Measurements from ENCODE around the gene KCTD13. TPM values are rescaled to one million over a fixed set of nuclear protein-coding genes. Genes with fewer than 3 reads are reported as not detected.

Gene KCTD13
- total and polyA plus RNA-seq, 4 donors, result 15.0 to 26.2 (median 16.5) TPM

GRCh38 chr16:29896841-29897240 is 29.2 kb downstream of the KCTD13 start:
- Histone ChIP-seq H3K9ac (ENCODE audit: insufficient read depth in 1 of 2, low read length in 2 of 2) (no peak overlapping the region), H3K27ac (ENCODE audit: low read depth in 1 of 2, low read length in 1 of 2) (no peak overlapping the region), H3K4me1 (ENCODE audit: control insufficient read depth in 5 of 5, insufficient read depth in 5 of 5, low read length in 5 of 5) (peaks cover 0 to 14% (median 4%) of the 10 kb centered on the region in 5 donors), H3K9me3 (ENCODE audit: control insufficient read depth in 4 of 4, insufficient read depth in 3 of 4, low read length in 3 of 4) (peaks cover 0 to 2% (median 0%) of the 10 kb centered on the region in 4 donors), H3K36me3 (ENCODE audit: control insufficient read depth in 4 of 4, insufficient read depth in 4 of 4, low read length in 4 of 4) (no peaks in the 10 kb centered on the region), H3K4me3 (no peak overlapping the region), H3K27me3 (ENCODE audit: control insufficient read depth in 3 of 3, insufficient read depth in 3 of 3, low read length in 2 of 3) (peaks cover 0 to 14% (median 8%) of the 10 kb centered on the region in 3 donors)
- 48 to 53% methylated on average over 14 to 15 of the region's 15 CpGs for WGBS, 2 donors
- ATAC-seq (ENCODE audit: insufficient read depth, low FRiP score) (no peak), DNase-seq (no peak)
- TF ChIP-seq, protein P1, sequence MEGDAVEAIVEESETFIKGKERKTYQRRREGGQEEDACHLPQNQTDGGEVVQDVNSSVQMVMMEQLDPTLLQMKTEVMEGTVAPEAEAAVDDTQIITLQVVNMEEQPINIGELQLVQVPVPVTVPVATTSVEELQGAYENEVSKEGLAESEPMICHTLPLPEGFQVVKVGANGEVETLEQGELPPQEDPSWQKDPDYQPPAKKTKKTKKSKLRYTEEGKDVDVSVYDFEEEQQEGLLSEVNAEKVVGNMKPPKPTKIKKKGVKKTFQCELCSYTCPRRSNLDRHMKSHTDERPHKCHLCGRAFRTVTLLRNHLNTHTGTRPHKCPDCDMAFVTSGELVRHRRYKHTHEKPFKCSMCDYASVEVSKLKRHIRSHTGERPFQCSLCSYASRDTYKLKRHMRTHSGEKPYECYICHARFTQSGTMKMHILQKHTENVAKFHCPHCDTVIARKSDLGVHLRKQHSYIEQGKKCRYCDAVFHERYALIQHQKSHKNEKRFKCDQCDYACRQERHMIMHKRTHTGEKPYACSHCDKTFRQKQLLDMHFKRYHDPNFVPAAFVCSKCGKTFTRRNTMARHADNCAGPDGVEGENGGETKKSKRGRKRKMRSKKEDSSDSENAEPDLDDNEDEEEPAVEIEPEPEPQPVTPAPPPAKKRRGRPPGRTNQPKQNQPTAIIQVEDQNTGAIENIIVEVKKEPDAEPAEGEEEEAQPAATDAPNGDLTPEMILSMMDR (IDR thresholded peaks at IDR 0.05; ENCODE audit: control extremely low read depth, extremely low read depth), result no peak

DNA sequence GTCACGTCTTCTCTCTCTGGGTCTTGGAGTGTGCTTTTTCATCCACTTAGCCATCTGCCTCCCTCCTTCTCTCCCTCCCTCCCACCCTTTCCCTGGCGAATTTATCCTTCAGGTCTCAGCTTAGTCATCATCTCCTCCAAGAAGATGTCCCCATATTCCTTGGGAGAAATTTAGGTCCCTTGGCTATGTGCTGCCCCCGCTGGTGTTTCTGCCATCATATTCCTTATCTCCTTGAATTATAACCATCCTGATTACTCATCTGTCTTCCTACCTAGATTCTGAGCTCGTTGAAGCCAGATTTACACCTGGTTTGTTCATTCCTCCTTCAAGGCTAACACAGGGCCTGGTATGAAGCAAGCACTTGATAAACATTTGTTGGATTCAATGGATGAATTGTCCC is 31.7 kb downstream of the KCTD13 start:
- WGBS, 2 donors, result 71 to 82% methylated on average over 4 of the region's 4 CpGs
- Histone ChIP-seq H3K27me3 (ENCODE audit: control insufficient read depth in 3 of 3, insufficient read depth in 3 of 3, low read length in 2 of 3) (peaks cover 0 to 8% (median 6%) of the 10 kb centered on the region in 3 donors), H3K36me3 (ENCODE audit: control insufficient read depth in 4 of 4, insufficient read depth in 4 of 4, low read length in 4 of 4) (no peaks in the 10 kb centered on the region), H3K27ac (ENCODE audit: low read depth in 1 of 2, low read length in 1 of 2) (no peak overlapping the region), H3K4me3 (no peak overlapping the region), H3K9ac (ENCODE audit: insufficient read depth in 1 of 2, low read length in 2 of 2) (no peak overlapping the region), H3K9me3 (ENCODE audit: control insufficient read depth in 4 of 4, insufficient read depth in 3 of 4, low read length in 3 of 4) (peaks cover 0 to 2% (median 0%) of the 10 kb centered on the region in 4 donors), H3K4me1 (ENCODE audit: control insufficient read depth in 5 of 5, insufficient read depth in 5 of 5, low read length in 5 of 5) (peaks cover 0 to 5% (median 0%) of the 10 kb centered on the region in 5 donors)
- TF ChIP-seq, protein P1 (IDR thresholded peaks at IDR 0.05; ENCODE audit: control extremely low read depth, extremely low read depth), result no peak
- no peak for DNase-seq
- no peak for ATAC-seq (ENCODE audit: insufficient read depth, low FRiP score)

- no peak for ATAC-seq (ENCODE audit: insufficient read depth, low FRiP score)
- Histone ChIP-seq H3K9ac (ENCODE audit: insufficient read depth in 1 of 2, low read length in 2 of 2) (no peak overlapping the region), H3K27me3 (ENCODE audit: control insufficient read depth in 3 of 3, insufficient read depth in 3 of 3, low read length in 2 of 3) (peaks cover 0 to 7% (median under 1%) of the 10 kb centered on the region in 3 donors), H3K4me3 (no peak overlapping the region), H3K27ac (ENCODE audit: low read depth in 1 of 2, low read length in 1 of 2) (no peak overlapping the region), H3K36me3 (ENCODE audit: control insufficient read depth in 4 of 4, insufficient read depth in 4 of 4, low read length in 4 of 4) (no peaks in the 10 kb centered on the region), H3K9me3 (ENCODE audit: control insufficient read depth in 4 of 4, insufficient read depth in 3 of 4, low read length in 3 of 4) (peaks cover 0 to 2% (median 0%) of the 10 kb centered on the region in 4 donors), H3K4me1 (ENCODE audit: control insufficient read depth in 5 of 5, insufficient read depth in 5 of 5, low read length in 5 of 5) (peaks cover 0 to 3% (median 0%) of the 10 kb centered on the region in 5 donors)
- TF ChIP-seq, protein P1 (IDR thresholded peaks at IDR 0.05; ENCODE audit: control extremely low read depth, extremely low read depth), result no peak
- WGBS, 2 donors, result 86 to 88% methylated on average over 3 of the region's 3 CpGs
- no peak for DNase-seq
Observed at GRCh38 chr16:29893553-29893952, 32.5 kb downstream of the KCTD13 start.

DNA sequence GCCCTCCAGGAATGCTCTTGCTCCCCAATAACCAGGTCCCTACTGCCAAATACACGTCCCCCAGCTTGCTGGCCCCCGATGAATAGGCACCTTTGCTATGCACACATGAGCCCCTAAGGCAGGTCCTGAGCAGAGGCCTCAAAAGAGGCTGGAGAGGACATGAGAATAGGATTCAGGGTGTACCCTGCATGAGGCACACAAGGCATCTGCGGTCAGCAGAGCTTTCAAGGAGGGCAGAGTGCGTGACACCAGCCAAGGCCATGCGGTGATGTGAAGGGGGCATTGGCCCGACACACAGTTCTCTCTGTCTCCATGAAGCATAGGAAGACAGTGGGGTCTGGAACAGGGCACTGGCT is 33.6 kb downstream of the KCTD13 start:
- peaks cover 0 to 4% (median 0%) of the 10 kb centered on the region in 4 donors for H3K9me3 ChIP-seq (ENCODE audit: control insufficient read depth in 4 of 4, insufficient read depth in 3 of 4, low read length in 3 of 4)
- DNase-seq (no peak), ATAC-seq (ENCODE audit: insufficient read depth, low FRiP score) (no peak)

More for the DNA sequence above, 33.6 kb downstream of the KCTD13 start:
- Histone ChIP-seq H3K9ac (ENCODE audit: insufficient read depth in 1 of 2, low read length in 2 of 2) (no peak overlapping the region), H3K4me1 (ENCODE audit: control insufficient read depth in 5 of 5, insufficient read depth in 5 of 5, low read length in 5 of 5) (peaks cover 0 to 1% (median 0%) of the 10 kb centered on the region in 5 donors), H3K36me3 (ENCODE audit: control insufficient read depth in 4 of 4, insufficient read depth in 4 of 4, low read length in 4 of 4) (no peaks in the 10 kb centered on the region), H3K4me3 (no peak overlapping the region), H3K27ac (ENCODE audit: low read depth in 1 of 2, low read length in 1 of 2) (no peak overlapping the region), H3K27me3 (ENCODE audit: control insufficient read depth in 3 of 3, insufficient read depth in 3 of 3, low read length in 2 of 3) (peaks cover 0 to 2% (median 0%) of the 10 kb centered on the region in 3 donors)
- WGBS, 2 donors, result 81 to 85% methylated on average over 6 of the region's 6 CpGs
- TF ChIP-seq, protein P1 (IDR thresholded peaks at IDR 0.05; ENCODE audit: control extremely low read depth, extremely low read depth), result no peak

Measured in lung (tissue), 12 donors.